A673 (cell line): ENCODE measurements around the gene TRAF4.

ENCODE experiments used
- EZH2 ChIP-seq: fragments of 200-600 bp; sonication (generic); IDR thresholded peaks from 2 replicates; pipeline ENCODE4 v1.6.1; 2017; ENCODE audit warnings: borderline replicate concordance, low read depth, mild to moderate bottlenecking, mixed read lengths, antibody characterized with exemption, low read length; ENCODE audit not compliant: poor library complexity, severe bottlenecking
- TF ChIP-seq, protein P1 (sequence below): fragments of 300-800, 200-600 bp; sonication (generic); conservative IDR thresholded peaks from 2 replicates; pipeline ENCODE4 v1.5.1; 2017; ENCODE audit warnings: low read depth, mild to moderate bottlenecking, antibody characterized with exemption, low read length, moderate library complexity, mixed read lengths

- TF ChIP-seq, protein P1, sequence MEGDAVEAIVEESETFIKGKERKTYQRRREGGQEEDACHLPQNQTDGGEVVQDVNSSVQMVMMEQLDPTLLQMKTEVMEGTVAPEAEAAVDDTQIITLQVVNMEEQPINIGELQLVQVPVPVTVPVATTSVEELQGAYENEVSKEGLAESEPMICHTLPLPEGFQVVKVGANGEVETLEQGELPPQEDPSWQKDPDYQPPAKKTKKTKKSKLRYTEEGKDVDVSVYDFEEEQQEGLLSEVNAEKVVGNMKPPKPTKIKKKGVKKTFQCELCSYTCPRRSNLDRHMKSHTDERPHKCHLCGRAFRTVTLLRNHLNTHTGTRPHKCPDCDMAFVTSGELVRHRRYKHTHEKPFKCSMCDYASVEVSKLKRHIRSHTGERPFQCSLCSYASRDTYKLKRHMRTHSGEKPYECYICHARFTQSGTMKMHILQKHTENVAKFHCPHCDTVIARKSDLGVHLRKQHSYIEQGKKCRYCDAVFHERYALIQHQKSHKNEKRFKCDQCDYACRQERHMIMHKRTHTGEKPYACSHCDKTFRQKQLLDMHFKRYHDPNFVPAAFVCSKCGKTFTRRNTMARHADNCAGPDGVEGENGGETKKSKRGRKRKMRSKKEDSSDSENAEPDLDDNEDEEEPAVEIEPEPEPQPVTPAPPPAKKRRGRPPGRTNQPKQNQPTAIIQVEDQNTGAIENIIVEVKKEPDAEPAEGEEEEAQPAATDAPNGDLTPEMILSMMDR, result no peak
- no peak for TF ChIP-seq EZH2
Observed at GRCh38 chr17:28748852-28749515, 5.2 kb downstream of the TRAF4 start.
